ENCODE data around the gene TTC29.

DNA sequence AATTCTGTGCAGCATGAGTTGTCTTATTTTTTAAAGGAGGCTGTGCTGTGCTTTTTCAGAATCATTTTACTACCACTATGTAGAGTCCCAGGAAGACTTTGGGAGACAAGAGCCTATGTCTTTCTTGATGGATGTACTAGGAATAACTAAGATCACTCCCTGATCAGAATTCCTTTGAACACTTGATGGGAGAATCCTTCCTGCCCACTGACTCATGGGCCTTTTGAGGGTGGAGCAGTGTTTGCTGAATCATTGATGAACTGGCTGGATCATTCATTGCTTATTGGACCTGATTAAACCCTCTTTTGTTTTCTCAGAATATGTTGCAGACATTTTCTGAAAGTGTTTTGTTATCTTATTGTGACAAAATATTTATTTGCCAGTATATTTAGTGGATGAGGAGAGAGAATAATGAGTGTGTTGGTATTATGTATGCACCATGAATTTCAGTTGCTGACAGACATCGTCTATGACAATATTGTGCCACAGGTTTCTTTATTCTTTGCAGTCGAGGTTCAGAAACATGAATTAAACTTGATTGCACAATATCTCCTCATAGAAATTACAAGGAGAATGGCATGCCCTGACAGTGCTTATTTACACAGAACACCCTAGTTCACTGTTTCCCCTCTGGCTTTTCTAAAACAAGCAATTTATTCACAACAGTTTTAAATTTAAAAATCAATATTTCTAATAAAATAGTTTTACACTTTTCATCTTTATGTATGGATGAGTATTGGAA is 270.7 kb downstream of the TTC29 start:
- TF ChIP-seq, protein P1, sequence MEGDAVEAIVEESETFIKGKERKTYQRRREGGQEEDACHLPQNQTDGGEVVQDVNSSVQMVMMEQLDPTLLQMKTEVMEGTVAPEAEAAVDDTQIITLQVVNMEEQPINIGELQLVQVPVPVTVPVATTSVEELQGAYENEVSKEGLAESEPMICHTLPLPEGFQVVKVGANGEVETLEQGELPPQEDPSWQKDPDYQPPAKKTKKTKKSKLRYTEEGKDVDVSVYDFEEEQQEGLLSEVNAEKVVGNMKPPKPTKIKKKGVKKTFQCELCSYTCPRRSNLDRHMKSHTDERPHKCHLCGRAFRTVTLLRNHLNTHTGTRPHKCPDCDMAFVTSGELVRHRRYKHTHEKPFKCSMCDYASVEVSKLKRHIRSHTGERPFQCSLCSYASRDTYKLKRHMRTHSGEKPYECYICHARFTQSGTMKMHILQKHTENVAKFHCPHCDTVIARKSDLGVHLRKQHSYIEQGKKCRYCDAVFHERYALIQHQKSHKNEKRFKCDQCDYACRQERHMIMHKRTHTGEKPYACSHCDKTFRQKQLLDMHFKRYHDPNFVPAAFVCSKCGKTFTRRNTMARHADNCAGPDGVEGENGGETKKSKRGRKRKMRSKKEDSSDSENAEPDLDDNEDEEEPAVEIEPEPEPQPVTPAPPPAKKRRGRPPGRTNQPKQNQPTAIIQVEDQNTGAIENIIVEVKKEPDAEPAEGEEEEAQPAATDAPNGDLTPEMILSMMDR (IDR thresholded peaks at IDR 0.05), result no peak
- no peak for TF ChIP-seq POLR2A (IDR thresholded peaks at IDR 0.05)

Data from thyroid gland (tissue), 4 donors.